ENCODE data around the gene CPNE5.

GRCh38 chr6:36791521-36792135 lies 47.6 kb downstream of the CPNE5 start:
- TF ChIP-seq ZFP36 (IDR thresholded peaks at IDR 0.05; ENCODE audit: borderline replicate concordance, partially characterized antibody) (no peak), CTCF (IDR thresholded peaks at IDR 0.05) (no peak), CHD2 (IDR thresholded peaks at IDR 0.05; ENCODE audit: low read length, partially characterized antibody) (no peak), CHD4 (IDR thresholded peaks at IDR 0.05; ENCODE audit: borderline replicate concordance) (no peak), NPAS2 (CRISPR knock-in tag; IDR thresholded peaks at IDR 0.05; ENCODE audit: borderline replicate concordance) (no peak), SMC3 (IDR thresholded peaks at IDR 0.05) (no peak), HMGXB4 (CRISPR knock-in tag; IDR thresholded peaks at IDR 0.05; ENCODE audit: borderline replicate concordance) (no peak), REST (IDR thresholded peaks at IDR 0.05) (no peak), RAD21 (conservative IDR thresholded peaks at IDR 0.05 in 1 of 2, IDR thresholded peaks at IDR 0.05 in 1 of 2) (no peak), POLR2AphosphoS2 (conservative IDR thresholded peaks at IDR 0.05; ENCODE audit: low read length) (no peak)
